Left ventricle myocardium superior (tissue), 1 donor: ENCODE results near the gene CKAP4. TPM values are rescaled to one million over a fixed set of nuclear protein-coding genes. Genes with fewer than 3 reads are reported as not detected.
"Not testable (repeated sequence)": the region's sequence is repeated elsewhere in the genome, so short reads cannot be mapped to it uniquely, and the experiment has no call there.

Experiments used
- ATAC-seq: fragments of 200-7000 bp; cut with Tn5 transposase; one replicate; pipeline ENCODE4 v1.9.1; 2020; ENCODE audit warnings: mild to moderate bottlenecking, moderate library complexity
- DNase-seq: peaks from one replicate; pipeline ENCODE4 v3.0.0-alpha.2; 2020
- intact Hi-C: fragments of 100-400 bp; cut with micrococcal nuclease; formaldehyde crosslinking; loops from one replicate; pipeline ENCODE4 v1.11.0; 2022
- long read RNA-seq: library from polyadenylated mRNA; unstranded; transcript quantifications from one replicate; pipeline ENCODE4 v2.0.0, GENCODE V29; 2021
- total RNA-seq: library from RNA; stranded (reverse); fragmentation: NEBNext Ultra II Directional; extraction: Animal tissue kit (Norgen Biotek cat#: 25700); gene quantifications from one replicate; pipeline ENCODE4 v1.2.1, GENCODE V29; 2021
- donor health status: DM: no; HTN: yes; CAD: no; lungs with severe emphysema.

The CKAP4 gene
- total RNA-seq = 37.5 TPM
- long read RNA-seq, transcript CKAP4-201 (2 exons, 3,093 nt) = major isoform, 164 of 176 reads
- long read RNA-seq, partial matches to known transcripts = 0 of 176 reads
- long read RNA-seq, other reads (novel, unspliced or antisense) = 12 of 176 reads

- peak; percentile 82 for ATAC-seq
- peak; percentile 92 for DNase-seq
- intact Hi-C loops = no loop called here
Observed at GRCh38 chr12:106247674-106248311, at the start of gene CKAP4. TSS of gene CKAP4 (minus strand) at chr12:106248020. CDS start at chr12:106247851, 169 bp downstream.

DNA sequence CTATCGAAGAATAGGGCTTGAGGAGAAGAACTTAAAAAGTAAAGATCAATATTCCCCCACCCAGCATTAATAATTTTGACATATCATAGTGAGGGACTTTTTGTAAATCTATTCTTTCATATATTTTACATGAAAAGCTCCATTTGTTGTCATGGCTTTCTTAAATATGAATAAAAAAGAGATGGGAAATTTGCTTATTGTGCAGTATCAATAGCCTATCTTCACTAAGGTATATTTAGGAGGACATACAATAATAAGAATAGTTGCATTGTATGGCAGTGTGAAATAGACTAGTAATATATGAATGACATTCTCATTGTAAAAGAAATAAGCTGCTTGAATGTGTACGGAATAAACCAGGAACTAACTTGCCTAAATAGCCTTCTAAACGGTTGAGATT, 49.3 kb upstream of the CKAP4 start:
- ATAC-seq (no peak), DNase-seq (no peak)
- intact Hi-C loops = no loop called here

DNA sequence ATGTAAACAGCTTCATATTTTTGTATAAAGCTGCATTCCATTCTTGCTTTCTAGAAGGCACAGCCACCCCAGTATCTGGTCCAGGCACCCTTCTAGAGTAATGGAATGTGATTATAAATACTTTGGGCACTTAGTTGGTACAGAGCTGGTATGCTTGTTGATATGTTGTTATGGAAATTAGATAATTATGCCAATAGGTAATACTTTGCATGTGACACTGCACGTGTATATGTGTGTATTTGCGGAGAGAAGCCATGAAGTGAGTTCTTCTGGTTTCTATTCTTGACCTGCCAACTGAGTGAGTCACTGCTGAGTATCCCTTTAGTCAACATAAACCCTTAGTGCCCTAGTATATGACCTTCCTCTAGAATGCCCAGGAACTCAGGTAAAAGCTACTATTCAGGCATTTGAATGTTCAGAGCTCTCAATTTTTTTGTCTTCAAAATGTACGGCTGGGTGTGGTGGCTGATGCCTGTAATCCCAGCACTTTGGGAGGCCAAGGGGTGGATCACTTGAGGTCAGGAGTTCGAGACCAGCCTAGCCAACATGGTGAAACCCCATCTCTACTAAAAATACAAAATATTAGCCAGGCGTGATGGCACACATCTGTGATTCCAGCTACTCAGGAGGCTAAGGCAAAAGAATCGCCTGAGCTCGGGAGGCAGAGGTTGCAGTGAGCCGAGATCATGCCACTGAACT, 48.5 kb upstream of the CKAP4 start:
- intact Hi-C loops = no loop called here
- DNase-seq = no peak
- ATAC-seq = peak; percentile 91

DNA sequence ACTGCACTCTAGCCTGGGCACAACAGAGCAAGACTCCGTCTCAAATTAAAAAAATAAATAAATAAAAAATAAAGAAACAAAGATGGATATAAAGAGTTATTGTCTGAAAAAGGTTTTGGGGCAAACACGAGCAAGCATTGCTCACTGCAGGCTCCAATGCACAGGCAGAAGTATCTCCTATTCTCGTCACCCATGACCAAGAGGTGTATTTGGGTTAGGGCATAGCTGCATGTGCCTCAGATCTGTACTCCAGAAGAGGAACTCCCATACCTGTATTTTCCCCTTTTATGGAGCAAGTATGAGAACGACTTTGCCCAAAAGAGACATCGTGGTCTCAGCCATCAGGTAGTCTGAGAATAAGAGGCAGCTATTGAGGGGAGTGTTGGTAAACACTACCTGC, 44.5 kb upstream of the CKAP4 start:
- DNase-seq (no peak), ATAC-seq (no peak)
- intact Hi-C loops = no loop called here

GRCh38 chr12:106291342-106291741, 43.5 kb upstream of the CKAP4 start:
- intact Hi-C loops = no loop called here
- ATAC-seq = no peak
- DNase-seq = no peak

DNA sequence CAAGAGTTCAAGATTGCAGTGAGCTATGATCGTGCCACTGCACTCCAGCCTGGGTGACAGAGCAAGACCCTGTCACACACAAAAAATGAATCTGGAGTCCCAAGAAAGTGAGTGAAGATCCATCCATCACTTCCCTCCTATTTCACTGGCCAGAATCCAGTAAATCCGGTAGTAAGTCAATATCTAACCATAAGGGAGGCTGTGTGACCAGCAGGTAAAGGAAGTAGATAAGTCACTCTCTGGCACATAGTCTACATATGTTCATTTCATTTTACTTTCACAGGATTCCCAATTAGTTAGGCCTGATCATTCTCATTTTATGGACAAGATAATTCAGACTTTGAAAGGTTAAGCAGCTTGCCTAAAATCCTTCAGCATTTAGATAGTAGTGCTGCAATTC, 42.8 kb upstream of the CKAP4 start:
- no peak for DNase-seq
- no peak for ATAC-seq
- intact Hi-C loops = no loop called here

DNA sequence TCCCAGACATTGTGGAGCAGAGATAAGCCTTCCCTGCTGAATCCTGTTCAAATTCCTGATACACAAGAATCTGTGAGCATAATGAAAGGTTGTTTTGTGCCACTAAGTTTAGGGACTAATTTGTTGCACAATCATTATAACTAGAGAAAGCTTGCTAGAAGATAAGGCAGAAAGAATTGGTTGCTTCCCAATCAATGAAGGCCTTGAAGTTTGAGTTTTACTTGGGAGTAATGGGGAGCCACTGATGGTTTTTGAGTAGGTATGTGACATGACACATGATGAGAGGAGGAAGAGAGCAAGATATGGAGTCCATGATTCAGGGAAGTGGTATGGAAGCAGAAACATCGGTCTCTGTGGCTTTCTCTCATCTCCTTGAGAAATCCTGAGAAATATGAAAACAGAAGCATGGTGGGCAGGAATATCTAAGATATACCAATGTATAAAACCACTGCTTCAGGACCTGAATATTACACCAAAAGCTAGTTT, 41.4 kb upstream of the CKAP4 start:
- intact Hi-C loops = no loop called here
- no peak for DNase-seq

GRCh38 chr12:106288494-106289195, 40.8 kb upstream of the CKAP4 start:
- no peak for ATAC-seq
- intact Hi-C loops = no loop called here
- DNase-seq = no peak

More for the DNA sequence above, 41.4 kb upstream of the CKAP4 start:
- no peak for ATAC-seq

GRCh38 chr12:106288101-106288493, 40.3 kb upstream of the CKAP4 start:
- intact Hi-C loops = no loop called here
- no peak for DNase-seq
- no peak for ATAC-seq

DNA sequence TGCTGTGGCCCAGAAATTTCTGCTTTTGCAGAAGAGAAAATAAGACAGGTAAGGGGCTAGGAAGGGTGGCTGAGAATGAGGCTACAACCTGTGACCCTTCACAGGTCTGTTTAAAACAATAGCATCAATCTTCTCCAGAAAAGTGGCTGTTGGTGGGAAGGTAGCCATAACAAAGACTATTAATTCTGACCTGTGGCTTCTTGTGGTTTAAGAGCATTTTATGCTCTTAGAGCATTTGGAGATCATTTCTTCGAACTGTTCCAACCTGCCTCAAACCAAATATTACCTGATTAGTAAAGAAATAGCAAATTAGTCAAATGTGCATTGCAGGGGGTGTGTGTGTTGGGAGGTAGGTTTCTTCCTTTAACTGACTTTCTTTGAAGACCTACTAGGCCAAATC, 39.5 kb upstream of the CKAP4 start:
- intact Hi-C loops = no loop called here
- ATAC-seq (no peak), DNase-seq (no peak)

DNA sequence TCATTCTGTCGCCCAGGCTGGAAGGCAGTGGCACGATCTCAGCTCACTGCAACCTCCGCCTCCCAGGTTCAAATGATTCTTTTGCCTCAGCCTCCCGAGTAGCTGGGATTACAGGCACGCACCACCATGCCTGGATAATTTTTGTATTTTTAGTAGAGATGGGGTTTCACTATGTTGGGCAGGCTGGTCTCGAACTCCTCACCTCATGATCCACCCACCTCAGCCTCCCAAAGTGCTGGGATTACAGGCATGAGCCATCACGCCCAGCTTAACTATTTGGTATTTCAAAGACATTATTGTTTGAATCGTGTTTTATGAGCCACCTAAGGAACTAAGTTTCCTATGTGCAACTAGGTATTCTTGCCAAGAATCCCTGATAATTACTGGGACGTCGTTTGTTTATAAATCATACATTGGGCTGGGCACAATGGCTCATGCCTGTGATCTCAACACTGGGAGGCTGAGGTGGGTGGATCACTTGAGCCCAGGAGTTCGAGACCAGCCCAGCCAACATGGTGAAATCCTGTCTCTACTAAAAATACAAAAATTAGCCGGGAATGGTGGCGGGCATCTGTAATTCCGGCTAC, 38.8 kb upstream of the CKAP4 start:
- intact Hi-C loops, ATAC-seq, DNase-seq: not testable (repeated sequence)

DNA sequence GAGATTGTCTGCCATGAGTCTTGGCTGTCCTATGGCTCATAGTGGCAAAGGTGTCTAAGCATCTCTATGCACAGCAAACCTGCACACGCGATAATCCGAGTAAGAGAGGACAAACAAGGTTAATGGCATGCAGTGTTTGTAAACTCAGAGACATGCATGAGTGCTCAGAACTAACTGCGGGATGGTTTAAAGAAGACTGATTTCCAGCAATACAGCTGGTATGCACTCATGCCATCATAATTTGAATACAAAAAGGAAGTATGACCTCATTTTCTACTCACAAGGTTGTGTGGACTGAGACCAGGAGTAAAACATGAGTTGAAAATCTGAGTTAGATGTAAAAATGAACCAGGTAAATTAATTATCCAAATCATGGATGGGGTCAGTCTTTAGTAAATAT, 38.2 kb upstream of the CKAP4 start:
- ATAC-seq = no peak
- no peak for DNase-seq
- intact Hi-C loops = no loop called here

DNA sequence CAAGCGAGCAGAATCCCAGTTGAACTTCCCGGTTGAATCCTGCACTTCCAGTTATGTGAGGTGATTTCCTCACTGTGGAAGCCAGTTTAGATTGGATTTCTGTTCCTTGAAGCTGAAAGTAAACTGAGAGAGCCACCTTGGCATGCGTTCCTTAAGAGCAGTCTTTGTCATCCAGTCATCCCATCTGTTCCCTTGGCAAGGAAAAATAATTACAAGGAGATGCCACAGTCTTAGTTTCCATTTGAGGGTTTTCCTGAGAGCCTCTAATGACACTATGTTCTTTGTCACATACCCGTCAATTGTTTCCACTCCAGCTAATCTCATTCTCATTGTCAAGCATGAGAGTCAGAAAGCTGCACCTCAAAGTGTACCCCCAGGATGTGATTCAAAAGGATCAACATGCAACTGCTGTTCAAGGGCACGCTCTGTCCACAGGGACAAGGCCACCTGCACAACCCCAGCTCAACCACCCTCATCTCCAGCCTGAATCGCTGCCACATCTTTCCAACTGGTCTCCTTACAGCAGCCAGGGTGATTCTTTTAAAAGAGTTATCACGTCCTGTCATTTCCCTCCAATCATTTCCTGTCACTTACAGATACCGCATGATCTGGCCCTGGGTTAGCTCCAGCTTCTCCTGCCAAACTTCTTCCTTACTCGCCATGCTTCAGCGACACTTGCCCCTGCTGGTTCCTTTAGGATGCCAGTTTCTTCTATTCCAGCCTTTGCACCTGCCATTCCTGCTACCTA, 36.7 kb upstream of the CKAP4 start:
- intact Hi-C loops = loop anchor here (5.0 kb wide), 1 partner anchor 57 kb away; no protein-coding TSS in a partner anchor
- no peak for DNase-seq
- ATAC-seq = peak; percentile 71

DNA sequence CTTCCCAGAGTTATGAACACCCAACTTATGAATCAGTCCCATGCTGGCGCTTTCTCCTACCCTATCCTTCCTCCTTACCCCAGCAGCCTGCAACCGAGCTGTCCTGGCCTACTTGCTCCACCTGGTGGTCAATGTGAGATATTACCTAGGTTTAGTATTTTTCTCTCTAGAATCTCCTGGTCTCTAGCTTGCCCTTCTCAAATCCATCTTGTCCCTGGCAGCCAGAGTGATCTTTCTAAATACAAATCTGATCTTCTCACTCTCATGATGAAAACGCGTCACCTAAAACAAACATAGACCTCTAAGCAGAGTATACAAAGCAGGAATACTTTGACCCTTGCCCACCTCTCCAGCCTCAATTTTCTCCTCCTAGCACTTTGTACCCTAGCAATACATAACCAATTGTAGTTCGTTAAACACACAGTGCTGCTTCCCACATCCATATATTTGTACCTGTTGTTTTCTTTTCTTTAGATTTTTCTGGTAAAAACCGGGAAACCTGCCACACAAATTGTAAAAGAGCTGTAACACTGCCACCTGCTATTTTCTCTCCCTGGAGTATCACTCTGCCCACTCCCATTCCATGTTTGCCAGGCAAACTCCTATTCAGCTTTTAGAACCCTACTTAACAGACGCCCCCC, 34.8 kb upstream of the CKAP4 start:
- DNase-seq (peak; percentile 41), ATAC-seq (peak; percentile 64)
- intact Hi-C loops = loop anchor here (5.0 kb wide), 1 partner anchor 55 kb away; no protein-coding TSS in a partner anchor

GRCh38 chr12:106281804-106282203, 34.0 kb upstream of the CKAP4 start:
- ATAC-seq (no peak), DNase-seq (no peak)
- intact Hi-C loops = loop anchor here (5.0 kb wide), 1 partner anchor 55 kb away; no protein-coding TSS in a partner anchor

GRCh38 chr12:106281056-106281782, 33.4 kb upstream of the CKAP4 start:
- intact Hi-C loops = loop anchor here (5.0 kb wide), 1 partner anchor 54 kb away; no protein-coding TSS in a partner anchor
- ATAC-seq (peak; percentile 79), DNase-seq (no peak)

DNA sequence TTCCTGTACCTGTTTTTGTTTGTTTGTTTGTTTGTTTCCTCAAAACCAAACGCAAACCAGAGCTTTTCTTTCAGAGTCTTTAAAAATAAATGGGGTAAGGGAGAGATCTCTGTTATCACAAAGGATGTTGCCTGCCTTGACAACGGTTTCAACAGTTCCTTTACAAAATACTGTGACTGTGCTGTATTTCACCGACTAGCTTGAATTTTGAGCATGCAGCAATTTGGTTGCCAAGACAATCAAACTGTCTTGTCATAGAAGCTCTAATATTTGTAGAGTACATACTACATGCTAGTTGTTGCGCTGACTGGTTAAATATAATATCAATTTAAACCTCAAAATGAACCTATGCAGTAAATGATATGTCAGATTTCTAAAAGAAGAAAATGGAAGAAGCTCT, 32.3 kb upstream of the CKAP4 start:
- no peak for ATAC-seq
- no peak for DNase-seq
- intact Hi-C loops = loop anchor here (5.0 kb wide), 1 partner anchor 53 kb away; no protein-coding TSS in a partner anchor
